Hepatocyte (in vitro differentiated cells): Measurements from ENCODE around the gene SPOCD1.

Experiments used
- EZH2 ChIP-seq: fragments of 200-600 bp; sonication (generic); IDR thresholded peaks from 2 replicates; pipeline ENCODE4 v1.6.1; 2016; ENCODE audit warnings: antibody characterized with exemption, mild to moderate bottlenecking, borderline replicate concordance
- EZH2phosphoT487 ChIP-seq: fragments of 200-600 bp; sonication (generic); IDR thresholded peaks from one replicate; pipeline ENCODE4 v1.6.1; 2018; ENCODE audit warnings: antibody characterized with exemption, mild to moderate bottlenecking, low read depth, moderate library complexity; ENCODE audit not compliant: unreplicated experiment, severe bottlenecking
- TF ChIP-seq, protein P1 (sequence below): fragments of 200-600 bp; sonication (generic); IDR thresholded peaks from 2 replicates; pipeline ENCODE4 v1.5.1; 2016; ENCODE audit warnings: antibody characterized with exemption, mild to moderate bottlenecking; ENCODE audit not compliant: poor library complexity

DNA sequence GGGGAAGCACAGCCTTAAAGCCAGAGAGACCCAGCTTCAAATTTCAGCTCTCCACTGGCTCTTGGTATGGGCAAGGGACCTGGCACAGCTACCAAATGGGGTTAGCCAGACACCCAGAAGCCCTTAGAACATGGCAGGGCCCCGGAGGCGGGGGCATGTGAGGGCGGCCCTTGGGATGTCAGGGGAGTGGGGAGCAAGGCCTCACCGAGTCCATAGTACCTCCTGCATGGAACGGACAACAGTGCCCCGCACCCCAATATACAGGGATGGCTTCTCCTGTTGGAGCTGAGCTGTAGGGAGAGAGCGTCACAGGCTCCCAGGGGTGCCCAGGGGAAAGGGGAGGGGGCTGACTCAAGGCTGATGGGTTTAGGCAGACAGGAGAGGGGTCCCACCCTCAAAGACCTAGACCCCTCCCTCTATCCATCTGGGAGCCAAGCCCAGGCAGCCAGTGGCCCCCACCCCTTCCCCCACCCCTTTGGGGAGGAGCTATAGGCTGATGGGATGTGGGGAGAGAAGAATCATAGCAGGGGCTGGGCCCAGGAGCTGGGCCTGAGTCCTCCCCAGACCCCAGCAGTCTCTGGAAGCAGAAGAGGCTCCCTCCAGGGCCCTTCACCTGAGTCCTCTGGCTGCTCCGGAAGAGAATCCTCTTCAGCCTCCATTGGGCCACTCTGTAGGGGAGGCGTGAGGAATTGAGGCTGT lies 16.5 kb downstream of the SPOCD1 start:
- TF ChIP-seq EZH2 (no peak), EZH2phosphoT487 (no peak)
- TF ChIP-seq, protein P1, sequence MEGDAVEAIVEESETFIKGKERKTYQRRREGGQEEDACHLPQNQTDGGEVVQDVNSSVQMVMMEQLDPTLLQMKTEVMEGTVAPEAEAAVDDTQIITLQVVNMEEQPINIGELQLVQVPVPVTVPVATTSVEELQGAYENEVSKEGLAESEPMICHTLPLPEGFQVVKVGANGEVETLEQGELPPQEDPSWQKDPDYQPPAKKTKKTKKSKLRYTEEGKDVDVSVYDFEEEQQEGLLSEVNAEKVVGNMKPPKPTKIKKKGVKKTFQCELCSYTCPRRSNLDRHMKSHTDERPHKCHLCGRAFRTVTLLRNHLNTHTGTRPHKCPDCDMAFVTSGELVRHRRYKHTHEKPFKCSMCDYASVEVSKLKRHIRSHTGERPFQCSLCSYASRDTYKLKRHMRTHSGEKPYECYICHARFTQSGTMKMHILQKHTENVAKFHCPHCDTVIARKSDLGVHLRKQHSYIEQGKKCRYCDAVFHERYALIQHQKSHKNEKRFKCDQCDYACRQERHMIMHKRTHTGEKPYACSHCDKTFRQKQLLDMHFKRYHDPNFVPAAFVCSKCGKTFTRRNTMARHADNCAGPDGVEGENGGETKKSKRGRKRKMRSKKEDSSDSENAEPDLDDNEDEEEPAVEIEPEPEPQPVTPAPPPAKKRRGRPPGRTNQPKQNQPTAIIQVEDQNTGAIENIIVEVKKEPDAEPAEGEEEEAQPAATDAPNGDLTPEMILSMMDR, result no peak
